Caco-2 (cell line): ENCODE data around the gene ANKRD44. TPM values are rescaled to one million over a fixed set of nuclear protein-coding genes. Genes with fewer than 3 reads are reported as not detected.

ENCODE experiments used
- BruUV-seq: library from RNA; stranded (reverse); fragments of 400-500 nt; replicated peaks from 2 replicates; lab custom pipeline; 2021; lab: Mats Ljungman, UMichigan
- CTCF ChIA-PET: fragments of 300-600 bp; sonication (Branson Sonifier 250); formaldehyde crosslinking; loops from one replicate; lab custom pipeline; 2022; ENCODE audit warnings: antibody characterized with exemption; lab: Charles Lee
- POLR2A ChIA-PET: fragments of 300-600 bp; sonication (Branson Sonifier 250); formaldehyde crosslinking; loops from one replicate; lab custom pipeline; 2022; ENCODE audit warnings: antibody characterized with exemption; lab: Charles Lee
- DNase-seq, 2 experiments: peaks; one replicate each; pipeline versions ENCODE4 v3.0.0 to v3.0.0-alpha.2; 2020 to 2022
- H3K27me3 ChIP-seq: replicated peaks from 2 replicates; pipeline ENCODE4 v1.6.0; 2011; ENCODE audit warnings: low read length; ENCODE audit not compliant: control insufficient read depth, insufficient read depth
- H3K36me3 ChIP-seq: 2 replicates; pipeline ENCODE4 v1.5.1; 2011; ENCODE audit warnings: low read length; ENCODE audit not compliant: control insufficient read depth, insufficient read depth
- H3K4me1 ChIP-seq: fragments of 250-450 bp; sonication (Bioruptor Pico); 2 replicates; pipeline ENCODE4 v1.5.1; 2020; ENCODE audit warnings: mild to moderate bottlenecking
- H3K4me3 ChIP-seq: 2 replicates; pipeline ENCODE4 v1.5.1; 2011; ENCODE audit warnings: low read depth, mild to moderate bottlenecking, control low read depth, low read length
- H3K9me3 ChIP-seq: fragments of 250-450 bp; sonication (Bioruptor Pico); 2 replicates; pipeline ENCODE4 v1.5.1; 2020; ENCODE audit warnings: mild to moderate bottlenecking, moderate library complexity
- H3K27ac Mint-ChIP-seq: one replicate; pipeline ENCODE4 v1.8.0; 2022; ENCODE audit warnings: mixed read lengths; ENCODE audit not compliant: unreplicated experiment
- H3K27me3 Mint-ChIP-seq: one replicate; pipeline ENCODE4 v1.8.0; 2022; ENCODE audit warnings: mixed read lengths; ENCODE audit not compliant: insufficient read depth, unreplicated experiment
- H3K36me3 Mint-ChIP-seq: one replicate; pipeline ENCODE4 v1.8.0; 2022; ENCODE audit warnings: mild to moderate bottlenecking, mixed read lengths; ENCODE audit not compliant: insufficient read depth, unreplicated experiment
- H3K4me1 Mint-ChIP-seq: one replicate; pipeline ENCODE4 v1.8.0; 2022; ENCODE audit warnings: low read depth, mixed read lengths; ENCODE audit not compliant: unreplicated experiment
- H3K4me3 Mint-ChIP-seq: one replicate; pipeline ENCODE4 v1.8.0; 2022; ENCODE audit warnings: mild to moderate bottlenecking, moderate library complexity, mixed read lengths; ENCODE audit not compliant: unreplicated experiment
- H3K9me3 Mint-ChIP-seq: one replicate; pipeline ENCODE4 v1.8.0; 2022; ENCODE audit warnings: mixed read lengths; ENCODE audit not compliant: unreplicated experiment
- CTCF ChIP-seq, 2 experiments: fragments of 200-600 bp in 1 of 2; IDR thresholded peaks; 1 replicate in 1 of 2; 2 replicates in 1 of 2; pipeline versions ENCODE4 v1.5.1 to v1.8.0; 2011 to 2022; ENCODE audit warnings: antibody characterized with exemption in 1 of 2, control low read depth in 1 of 2, inconsistent platforms in 1 of 2, low read depth in 1 of 2, low read length in 1 of 2, mild to moderate bottlenecking in 1 of 2, moderate library complexity in 1 of 2; ENCODE audit not compliant: insufficient read depth in 1 of 2, severe bottlenecking in 1 of 2, unreplicated experiment in 1 of 2
- intact Hi-C: fragments of 100-400 bp; cut with micrococcal nuclease; formaldehyde crosslinking; loops from one replicate; pipeline ENCODE4 v1.10.0; 2022; ENCODE audit not compliant: unreplicated experiment
- total RNA-seq: library from RNA; stranded (reverse); gene quantifications from 2 replicates; pipeline ENCODE4 v1.2.3, GENCODE V29; 2022

The ANKRD44 gene
- total RNA-seq, 1 experiment from 2014 or later, result 1.0 TPM

GRCh38 chr2:197251163-197251562, 59.4 kb downstream of the ANKRD44 start:
- Histone ChIP-seq H3K4me3 (no peak overlapping the region), H3K4me1 (no peaks in the 10 kb centered on the region), H3K27me3 (no peaks in the 10 kb centered on the region), H3K36me3 (no peaks in the 10 kb centered on the region), H3K9me3 (no peaks in the 10 kb centered on the region)
- H3K9me3 Mint-ChIP-seq, result no peaks in the 10 kb centered on the region
- ChIA-PET POLR2A (no interaction called here), CTCF (no interaction called here)
- H3K27ac Mint-ChIP-seq, result no peak overlapping the region
- no peak for TF ChIP-seq CTCF (IDR thresholded peaks at IDR 0.05; ENCODE audit: insufficient read depth in 1 of 2, low read depth in 1 of 2, low read length in 1 of 2, severe bottlenecking in 1 of 2, unreplicated experiment in 1 of 2)
- no peak overlapping the region for H3K4me3 Mint-ChIP-seq
- intact Hi-C loops, result no loop called here
- BruUV-seq, result no TSS peak
- H3K36me3 Mint-ChIP-seq, result no peaks in the 10 kb centered on the region
- no peaks in the 10 kb centered on the region for H3K4me1 Mint-ChIP-seq
- H3K27me3 Mint-ChIP-seq, result peaks cover 8% of the 10 kb centered on the region
- no peak for DNase-seq

GRCh38 chr2:197250084-197250397, 60.5 kb downstream of the ANKRD44 start:
- Histone ChIP-seq H3K36me3 (no peaks in the 10 kb centered on the region), H3K27me3 (no peaks in the 10 kb centered on the region), H3K4me3 (no peak overlapping the region), H3K9me3 (no peaks in the 10 kb centered on the region), H3K4me1 (no peaks in the 10 kb centered on the region)
- Mint-ChIP-seq H3K4me3 (no peak overlapping the region), H3K4me1 (no peaks in the 10 kb centered on the region), H3K27ac (no peak overlapping the region), H3K27me3 (peaks cover 8% of the 10 kb centered on the region), H3K9me3 (no peaks in the 10 kb centered on the region), H3K36me3 (no peaks in the 10 kb centered on the region)
- ChIA-PET POLR2A (no interaction called here), CTCF (no interaction called here)
- no TSS peak for BruUV-seq
- no peak for TF ChIP-seq CTCF (IDR thresholded peaks at IDR 0.05; ENCODE audit: insufficient read depth in 1 of 2, low read depth in 1 of 2, low read length in 1 of 2, severe bottlenecking in 1 of 2, unreplicated experiment in 1 of 2)
- no peak for DNase-seq
- intact Hi-C loops, result no loop called here

DNA sequence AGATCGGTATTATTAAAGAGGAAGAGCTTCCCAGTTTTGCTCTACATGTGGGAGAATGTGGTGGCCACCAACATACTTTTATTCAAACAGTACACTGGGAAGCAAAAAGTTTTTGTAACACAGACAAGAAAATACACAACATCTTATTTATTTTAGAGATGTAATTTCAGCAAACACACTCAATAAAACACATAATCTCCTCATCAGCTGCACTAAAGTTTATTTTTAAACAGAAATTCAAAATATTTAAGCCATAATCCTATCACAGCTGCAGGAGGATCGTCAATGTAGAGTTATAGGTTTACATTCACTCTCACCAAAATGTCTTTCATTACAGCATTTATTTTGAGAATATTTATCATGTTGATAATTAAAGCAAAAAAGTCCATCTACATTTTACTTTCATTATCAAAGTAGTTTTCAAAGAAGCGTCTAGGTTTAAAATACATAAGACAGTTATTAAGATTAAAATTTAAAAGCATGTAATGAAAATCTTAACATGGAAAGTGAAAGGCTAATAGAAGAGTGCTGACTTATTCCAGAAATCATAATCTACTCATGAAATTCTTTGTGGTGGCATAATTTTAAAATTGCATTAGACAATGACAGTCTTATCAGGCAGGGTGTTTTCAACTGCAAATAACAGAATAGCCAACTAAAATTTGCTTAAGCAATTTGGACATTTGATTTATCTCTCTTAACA, 61.0 kb downstream of the ANKRD44 start:
- DNase-seq, result no peak
- Histone ChIP-seq H3K9me3 (no peaks in the 10 kb centered on the region), H3K36me3 (no peaks in the 10 kb centered on the region), H3K27me3 (no peaks in the 10 kb centered on the region), H3K4me1 (no peaks in the 10 kb centered on the region), H3K4me3 (no peak overlapping the region)
- CTCF ChIA-PET, result no interaction called here
- Mint-ChIP-seq H3K4me1 (no peaks in the 10 kb centered on the region), H3K9me3 (no peaks in the 10 kb centered on the region), H3K27me3 (peaks cover 8% of the 10 kb centered on the region), H3K27ac (no peak overlapping the region), H3K4me3 (no peak overlapping the region), H3K36me3 (no peaks in the 10 kb centered on the region)
- BruUV-seq, result no TSS peak
- TF ChIP-seq CTCF (IDR thresholded peaks at IDR 0.05; ENCODE audit: insufficient read depth in 1 of 2, low read depth in 1 of 2, low read length in 1 of 2, severe bottlenecking in 1 of 2, unreplicated experiment in 1 of 2), result no peak
- POLR2A ChIA-PET, result no interaction called here
- intact Hi-C loops, result no loop called here
